ENCODE measurements around the gene PNPLA8.

DNA sequence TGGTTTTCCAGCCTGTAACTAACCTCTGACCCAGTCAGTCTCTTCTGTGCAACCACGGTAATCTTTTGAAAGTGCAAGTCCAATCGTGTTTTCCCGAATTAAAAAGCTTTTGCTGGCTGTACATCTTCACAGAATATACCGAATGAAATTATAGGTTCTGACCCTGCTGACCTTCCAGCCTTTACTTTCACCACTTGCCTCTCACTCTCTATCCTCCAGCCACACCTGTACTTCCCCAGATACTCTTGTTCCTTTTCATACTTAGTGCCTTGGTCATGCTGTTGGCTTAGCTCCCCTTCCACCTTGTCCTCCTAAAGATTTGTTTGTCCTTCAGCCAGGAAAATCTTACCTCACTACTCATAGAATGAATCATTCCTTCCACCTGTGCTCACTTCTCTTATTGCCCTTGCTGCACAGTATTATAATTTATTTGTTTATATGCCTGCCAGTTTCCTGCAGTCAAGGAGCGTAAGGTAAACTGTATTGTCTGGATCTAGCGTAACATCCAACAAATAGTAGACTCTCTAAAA lies 2.3 kb upstream of the PNPLA8 start:
- no peak for TF ChIP-seq CTCF (conservative IDR thresholded peaks at IDR 0.05; ENCODE audit: low read length)
- TF ChIP-seq EZH2phosphoT487 (IDR thresholded peaks at IDR 0.05; ENCODE audit: borderline replicate concordance) = no peak

Data from Loucy (cell line).